ENCODE results near the gene TPSB2.

The TPSB2 gene

GRCh38 chr16:1218930-1219611, 10.9 kb downstream of the TPSB2 start:
- DNase-seq = no peak

- DNase-seq = no peak
These were observed 11.7 kb downstream of the TPSB2 start for GRCh38 chr16:1218061-1218929.

- no peak for DNase-seq
These were observed 12.5 kb downstream of the TPSB2 start for GRCh38 chr16:1217526-1217925.

GRCh38 chr16:1216681-1217400, 13.1 kb downstream of the TPSB2 start:
- no peak for DNase-seq

- no peak for DNase-seq
These were observed 13.7 kb downstream of the TPSB2 start for GRCh38 chr16:1216296-1216619.

- DNase-seq = no peak
These were observed 14.2 kb downstream of the TPSB2 start for GRCh38 chr16:1215574-1216295.

GRCh38 chr16:1214719-1215118, 15.3 kb downstream of the TPSB2 start:
- no peak for DNase-seq

GRCh38 chr16:1213796-1214372, 16.1 kb downstream of the TPSB2 start:
- DNase-seq = no peak

- DNase-seq = no peak
These were observed 16.8 kb downstream of the TPSB2 start for GRCh38 chr16:1213231-1213630.

GRCh38 chr16:1212616-1213194, 17.3 kb downstream of the TPSB2 start:
- no peak for DNase-seq

- DNase-seq = no peak
These were observed 18.3 kb downstream of the TPSB2 start for GRCh38 chr16:1211451-1212268.

GRCh38 chr16:1210461-1210860, 19.5 kb downstream of the TPSB2 start:
- DNase-seq = no peak

- no peak for DNase-seq
These were observed 20.9 kb downstream of the TPSB2 start for GRCh38 chr16:1209081-1209480.

GRCh38 chr16:1208239-1208830, 21.6 kb downstream of the TPSB2 start:
- DNase-seq = no peak

GRCh38 chr16:1206786-1207185, 23.2 kb downstream of the TPSB2 start:
- no peak for DNase-seq

GRCh38 chr16:1206326-1206725, 23.7 kb downstream of the TPSB2 start:
- DNase-seq = no peak

- DNase-seq = no peak
These were observed 25.1 kb downstream of the TPSB2 start for GRCh38 chr16:1204933-1205332.

- DNase-seq = no peak
These were observed 27.7 kb downstream of the TPSB2 start for GRCh38 chr16:1202274-1202673.

- DNase-seq = no peak
These were observed 28.5 kb downstream of the TPSB2 start for GRCh38 chr16:1201444-1201843.

- DNase-seq = no peak
These were observed 29.9 kb downstream of the TPSB2 start for GRCh38 chr16:1200014-1200627.
